CD14-positive monocyte (primary cell): ENCODE measurements around the gene APOA1. TPM values are rescaled to one million over a fixed set of nuclear protein-coding genes. Genes with fewer than 3 reads are reported as not detected.
A peak's percentile ranks its signal among the peaks of the same experiment; 100 is the strongest.

Experiments used
- DNase-seq, 3 donors: peaks; one replicate each; pipeline ENCODE4 v3.0.0-alpha.2; 2011 to 2022
- H2AFZ ChIP-seq: 2 replicates; pipeline ENCODE4 v1.6.0; 2012; ENCODE audit warnings: mild to moderate bottlenecking, low read depth, low read length, inconsistent platforms; ENCODE audit not compliant: insufficient read depth, poor library complexity, severe bottlenecking
- H3K27ac ChIP-seq, 2 donors: 1 replicate in 1 of 2; 2 replicates in 1 of 2; pipeline ENCODE4 v1.5.1; 2012 to 2013; ENCODE audit warnings: low read length in 2 of 2, control low read depth in 1 of 2, inconsistent platforms in 1 of 2, low read depth in 1 of 2, mild to moderate bottlenecking in 1 of 2
- H3K27me3 ChIP-seq, 2 donors: one replicate each; pipeline versions ENCODE4 v1.6.0 to v1.6.1; 2011 to 2013; ENCODE audit warnings: low read length in 2 of 2; ENCODE audit not compliant: control insufficient read depth in 2 of 2, insufficient read depth in 2 of 2
- H3K36me3 ChIP-seq, 2 donors: replicated peaks in 1 of 2; 1 replicate in 1 of 2; 2 replicates in 1 of 2; pipeline versions ENCODE4 v1.5.1 to v1.6.1; 2012 to 2013; ENCODE audit warnings: low read length in 2 of 2, control low read depth in 1 of 2, inconsistent platforms in 1 of 2, mild to moderate bottlenecking in 1 of 2; ENCODE audit not compliant: insufficient read depth in 2 of 2, control insufficient read depth in 1 of 2
- H3K4me1 ChIP-seq, 2 donors: 1 replicate in 1 of 2; 2 replicates in 1 of 2; pipeline versions ENCODE4 v1.5.1 to v1.6.1; 2012 to 2013; ENCODE audit warnings: low read length in 2 of 2, control low read depth in 1 of 2, inconsistent platforms in 1 of 2, mild to moderate bottlenecking in 1 of 2, moderate library complexity in 1 of 2; ENCODE audit not compliant: insufficient read depth in 2 of 2, control insufficient read depth in 1 of 2
- H3K4me2 ChIP-seq: replicated peaks from 2 replicates; pipeline ENCODE3; 2012; ENCODE audit warnings: low read length, moderate library complexity, mild to moderate bottlenecking; ENCODE audit not compliant: poor library complexity, severe bottlenecking; ENCODE audit errors: extremely low read depth
- H3K4me3 ChIP-seq, 3 experiments: fragments of 200-600 bp in 1 of 3; sonication (generic) in 1 of 3; replicated peaks in 1 of 3; 1 replicate in 2 of 3; 2 replicates in 1 of 3; pipeline ENCODE4 v1.5.1; 2011 to 2013; ENCODE audit warnings: low read length in 3 of 3, mild to moderate bottlenecking in 3 of 3, control low read depth in 2 of 3, low read depth in 2 of 3, inconsistent platforms in 1 of 3, moderate library complexity in 1 of 3
- H3K79me2 ChIP-seq: 2 replicates; pipeline ENCODE4 v1.6.0; 2012; ENCODE audit warnings: mild to moderate bottlenecking, control low read depth, inconsistent platforms, low read length, moderate library complexity; ENCODE audit not compliant: insufficient read depth
- H3K9ac ChIP-seq: 2 replicates; pipeline ENCODE4 v1.6.0; 2017; ENCODE audit warnings: low read length, mild to moderate bottlenecking; ENCODE audit not compliant: insufficient read depth, poor library complexity, severe bottlenecking
- H3K9me3 ChIP-seq, 2 donors: replicated peaks in 1 of 2; 1 replicate in 1 of 2; 2 replicates in 1 of 2; pipeline versions ENCODE4 v1.5.1 to v1.6.1; 2012 to 2013; ENCODE audit warnings: low read length in 2 of 2, control low read depth in 1 of 2; ENCODE audit not compliant: control insufficient read depth in 1 of 2, insufficient read depth in 1 of 2
- H4K20me1 ChIP-seq: 2 replicates; pipeline ENCODE4 v1.6.0; 2012; ENCODE audit warnings: mild to moderate bottlenecking, low read length, control low read depth, moderate library complexity; ENCODE audit not compliant: insufficient read depth
- H3K27ac Mint-ChIP-seq, 7 donors: one replicate each; pipeline ENCODE4 v1.8.0; 2020; ENCODE audit warnings: mild to moderate bottlenecking in 7 of 7, mixed read lengths in 7 of 7, moderate library complexity in 6 of 7, inconsistent platforms in 2 of 7
- H3K27me3 Mint-ChIP-seq, 3 donors: one replicate each; pipeline ENCODE4 v1.8.0; 2021 to 2022; ENCODE audit warnings: low read depth in 3 of 3, mild to moderate bottlenecking in 3 of 3, mixed read lengths in 3 of 3, moderate library complexity in 3 of 3, inconsistent platforms in 1 of 3
- H3K36me3 Mint-ChIP-seq, 2 donors: one replicate each; pipeline ENCODE4 v1.8.0; 2020; ENCODE audit warnings: mixed read lengths in 2 of 2, inconsistent platforms in 1 of 2, mild to moderate bottlenecking in 1 of 2
- H3K4me1 Mint-ChIP-seq: one replicate; pipeline ENCODE4 v1.8.0; 2020; ENCODE audit warnings: mild to moderate bottlenecking, mixed read lengths
- H3K4me3 Mint-ChIP-seq, 2 donors: one replicate each; pipeline ENCODE4 v1.8.0; 2020; ENCODE audit warnings: mild to moderate bottlenecking in 2 of 2, mixed read lengths in 2 of 2, moderate library complexity in 1 of 2
- H3K9me3 Mint-ChIP-seq, 7 donors: one replicate each; pipeline ENCODE4 v1.8.0; 2020 to 2022; ENCODE audit warnings: mixed read lengths in 7 of 7, mild to moderate bottlenecking in 6 of 7, moderate library complexity in 6 of 7, inconsistent platforms in 2 of 7
- CTCF ChIP-seq: fragments of 200-600 bp; IDR thresholded peaks from one replicate; pipeline ENCODE4 v1.8.0; 2022; ENCODE audit warnings: antibody characterized with exemption, mild to moderate bottlenecking
- WGBS: methylation state at CpG from one replicate; pipeline ENCODE4 v1.1.5; 2013; ENCODE audit warnings: missing lambda C conversion rate; ENCODE audit not compliant: insufficient coverage; 5-methylcytosine and 5-hydroxymethylcytosine counted together
- intact Hi-C, 2 donors: fragments of 100-400 bp; cut with micrococcal nuclease; formaldehyde crosslinking; loops; one replicate each; pipeline versions ENCODE4 v1.15.0 to v1.15.1; 2023
- polyA plus RNA-seq, 3 donors: library from polyadenylated mRNA; depleted of rRNA in 1 of 3; unstranded in 2 of 3; stranded (reverse) in 1 of 3; fragments of 300-500 nt in 2 of 3; fragments of >200 nt in 1 of 3; fragmentation: Illumina TruSeq in 2 of 3; gene quantifications; 1 replicate in 2 of 3; 2 replicates in 1 of 3; pipeline ENCODE4 v1.2.3, GENCODE V29; 2012 to 2021

Gene APOA1
- polyA plus RNA-seq, 3 donors: 0.29 TPM; not detected in 2

- no peak for TF ChIP-seq CTCF
- Histone ChIP-seq H3K9me3 (no peaks in the 10 kb centered on the region), H4K20me1 (peaks cover 48% of the 10 kb centered on the region), H3K4me1 (no peaks in the 10 kb centered on the region), H3K4me3 (no peak overlapping the region), H3K27ac (no peak overlapping the region), H3K27me3 (no peaks in the 10 kb centered on the region), H3K4me2 (no peak overlapping the region), H2AFZ (no peak overlapping the region), H3K36me3 (peaks cover 74 to 84% of the 10 kb centered on the region in 2 donors), H3K79me2 (no peaks in the 10 kb centered on the region), H3K9ac (no peak overlapping the region)
- H3K4me3 Mint-ChIP-seq: no peak overlapping the region
- 100% methylated on average over 1 of the region's 7 CpGs for WGBS
- DNase-seq: no peak
- peaks cover 71 to 76% of the 10 kb centered on the region in 2 donors for H3K36me3 Mint-ChIP-seq
- H3K27me3 Mint-ChIP-seq: no peaks in the 10 kb centered on the region
- no peak overlapping the region for H3K27ac Mint-ChIP-seq
- peaks cover 11% of the 10 kb centered on the region for H3K4me1 Mint-ChIP-seq
- no peaks in the 10 kb centered on the region for H3K9me3 Mint-ChIP-seq
- intact Hi-C loops: loop anchor here in 1 of 2 donors (10.0 kb wide), 1 partner anchor 350 kb away; no protein-coding TSS in a partner anchor
These were observed 37.8 kb upstream of the APOA1 start for GRCh38 chr11:116875194-116875593.

GRCh38 chr11:116874251-116874650, 36.8 kb upstream of the APOA1 start:
- no peaks in the 10 kb centered on the region for H3K27me3 Mint-ChIP-seq
- H2AFZ ChIP-seq: no peak overlapping the region
- H3K4me2 ChIP-seq: no peak overlapping the region
- TF ChIP-seq CTCF: no peak
- no peak overlapping the region for H3K27ac ChIP-seq
- no peaks in the 10 kb centered on the region for H3K9me3 Mint-ChIP-seq
- WGBS: 100% methylated on average over 1 of the region's 2 CpGs
- peaks cover 8% of the 10 kb centered on the region for H3K4me1 Mint-ChIP-seq
- H3K4me3 ChIP-seq: no peak overlapping the region
- H3K27ac Mint-ChIP-seq: peak overlapping the region in 1 of 7 donors; percentile 8
- no peaks in the 10 kb centered on the region for H3K79me2 ChIP-seq
- peaks cover 81 to 85% of the 10 kb centered on the region in 2 donors for H3K36me3 Mint-ChIP-seq
- no peaks in the 10 kb centered on the region for H3K9me3 ChIP-seq
- intact Hi-C loops: loop anchor here in 1 of 2 donors (10.0 kb wide), 1 partner anchor 351 kb away; no protein-coding TSS in a partner anchor
- DNase-seq: no peak
- H3K9ac ChIP-seq: no peak overlapping the region
- H3K27me3 ChIP-seq: no peaks in the 10 kb centered on the region
- H3K4me3 Mint-ChIP-seq: no peak overlapping the region
- H3K4me1 ChIP-seq: no peaks in the 10 kb centered on the region
- H4K20me1 ChIP-seq: peaks cover 52% of the 10 kb centered on the region
- peaks cover 83 to 93% of the 10 kb centered on the region in 2 donors for H3K36me3 ChIP-seq
